HG03354 (cell line): ENCODE results near the gene DACH2.

ENCODE experiments used
- ATAC-seq: cut with Tn5 transposase; IDR thresholded peaks from one replicate; pipeline ENCODE4 v1.9.1; 2021; ENCODE audit warnings: mild to moderate bottlenecking; ENCODE audit not compliant: unreplicated experiment, poor library complexity, severe bottlenecking

DACH2 gene

DNA sequence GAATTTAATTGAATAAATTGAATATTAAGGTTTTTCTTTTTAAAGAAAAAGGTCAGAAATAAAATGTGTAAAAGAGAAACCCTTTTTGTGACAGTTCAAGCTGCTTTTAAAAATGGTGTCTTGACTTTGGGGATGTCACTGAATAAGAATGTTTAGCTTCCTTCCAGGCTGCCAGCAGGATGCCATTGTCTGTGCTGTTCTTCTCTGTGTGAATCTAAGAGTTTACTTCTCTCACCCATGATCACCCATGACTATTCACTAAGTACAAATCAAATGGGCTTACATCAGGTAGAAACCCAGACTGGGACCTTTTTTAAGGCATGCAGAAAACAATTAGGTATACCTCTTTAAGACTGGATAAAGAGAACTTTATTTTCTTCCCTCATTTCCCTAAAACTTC is 115.3 kb downstream of the DACH2 start:
- ATAC-seq = no peak

DNA sequence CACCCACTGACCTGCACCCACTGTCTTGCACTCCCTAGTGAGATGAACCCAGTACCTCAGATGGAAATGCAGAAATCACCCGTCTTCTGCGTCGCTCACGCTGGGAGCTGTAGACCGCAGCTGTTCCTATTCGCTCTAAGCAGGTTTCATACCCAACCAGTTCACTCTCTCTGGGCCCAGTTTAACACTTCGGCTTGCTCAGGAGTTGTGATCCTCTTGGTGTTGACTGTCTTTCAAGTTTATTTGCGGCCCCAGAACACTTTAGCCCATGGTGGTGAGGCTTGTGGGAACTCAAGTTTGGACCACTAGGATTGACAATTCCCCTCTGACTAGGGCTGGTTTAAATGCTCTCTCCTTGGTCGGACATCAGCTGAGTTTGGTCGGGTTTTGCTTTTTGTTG is 147.0 kb downstream of the DACH2 start:
- ATAC-seq = no peak

DNA sequence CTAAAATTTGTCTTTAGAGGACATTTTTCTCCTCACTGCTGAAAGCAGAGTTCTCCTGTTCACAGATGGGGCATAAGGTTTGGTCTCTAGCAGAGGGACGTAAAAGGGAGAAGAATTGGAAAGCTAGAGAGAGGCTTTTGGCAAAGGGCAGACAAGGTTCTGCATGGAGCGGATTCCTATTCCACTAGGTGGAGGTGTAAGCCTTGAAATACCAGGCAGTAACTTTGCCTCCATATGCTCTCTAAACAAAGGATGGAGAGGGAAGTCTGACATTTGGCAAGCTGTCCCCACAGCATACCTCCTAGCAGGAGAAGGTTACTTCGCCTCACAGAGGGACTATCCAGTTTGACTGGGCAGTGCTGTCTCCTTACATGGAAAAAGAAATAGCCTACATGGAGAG is 174.7 kb downstream of the DACH2 start:
- no peak for ATAC-seq

DNA sequence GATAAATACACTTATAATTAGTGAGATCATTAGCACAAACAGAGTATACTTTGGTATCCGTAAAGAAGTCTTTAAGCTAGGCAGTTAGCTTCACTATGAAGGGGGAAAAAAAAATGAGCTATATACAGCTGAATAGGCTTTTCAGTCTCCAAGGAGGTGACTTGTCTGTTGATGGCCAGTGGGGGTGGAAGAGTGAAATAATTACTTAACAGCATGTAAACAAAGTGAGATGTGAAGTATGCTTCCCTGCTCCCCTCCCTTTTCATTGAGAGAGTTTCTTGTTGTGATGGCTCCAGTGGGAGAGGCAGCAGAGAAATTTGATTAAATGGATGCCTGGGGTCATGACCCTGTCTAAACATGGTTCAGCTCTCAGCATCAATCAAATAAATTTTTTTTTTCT is 180.9 kb downstream of the DACH2 start:
- ATAC-seq = no peak

DNA sequence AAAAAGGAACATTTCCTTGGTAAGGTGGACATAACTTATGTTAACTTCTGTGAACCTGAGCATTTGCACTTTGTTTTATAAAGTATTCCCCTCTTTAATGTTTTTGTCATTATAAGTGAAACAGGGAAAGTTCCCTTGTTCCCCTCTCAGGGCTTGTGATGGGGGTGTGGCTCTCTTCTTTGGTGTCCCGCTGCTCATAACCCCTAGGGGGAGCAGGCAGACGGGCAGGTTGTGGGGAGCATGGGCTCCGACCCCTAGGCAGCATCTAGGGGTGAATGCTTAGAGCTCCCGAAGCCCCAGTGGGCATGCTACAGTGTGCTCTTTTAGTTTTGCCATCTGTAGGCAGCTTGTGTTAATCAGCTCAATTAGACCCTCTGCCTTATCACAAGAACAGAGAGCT is 200.4 kb downstream of the DACH2 start:
- no peak for ATAC-seq

DNA sequence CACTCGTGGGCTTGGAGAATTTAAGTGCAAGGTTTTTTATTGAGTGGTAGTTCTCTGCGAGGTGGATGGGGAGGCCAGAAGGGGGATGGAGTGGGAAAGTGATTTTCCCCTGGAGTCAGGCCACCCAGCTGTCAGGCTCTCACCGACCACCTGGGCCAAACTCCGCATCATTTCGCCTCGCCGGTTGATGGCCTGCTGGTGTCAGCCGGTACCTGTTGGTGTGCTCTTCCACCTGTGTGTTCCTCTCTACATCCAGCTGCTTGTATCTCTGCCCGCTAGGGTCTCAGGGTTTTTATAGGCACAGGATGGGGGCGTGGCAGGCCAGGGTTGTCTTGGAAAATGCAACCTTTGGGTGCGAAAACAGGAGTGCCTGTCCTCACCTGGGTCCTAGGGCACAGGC is 200.9 kb downstream of the DACH2 start:
- ATAC-seq = no peak

DNA sequence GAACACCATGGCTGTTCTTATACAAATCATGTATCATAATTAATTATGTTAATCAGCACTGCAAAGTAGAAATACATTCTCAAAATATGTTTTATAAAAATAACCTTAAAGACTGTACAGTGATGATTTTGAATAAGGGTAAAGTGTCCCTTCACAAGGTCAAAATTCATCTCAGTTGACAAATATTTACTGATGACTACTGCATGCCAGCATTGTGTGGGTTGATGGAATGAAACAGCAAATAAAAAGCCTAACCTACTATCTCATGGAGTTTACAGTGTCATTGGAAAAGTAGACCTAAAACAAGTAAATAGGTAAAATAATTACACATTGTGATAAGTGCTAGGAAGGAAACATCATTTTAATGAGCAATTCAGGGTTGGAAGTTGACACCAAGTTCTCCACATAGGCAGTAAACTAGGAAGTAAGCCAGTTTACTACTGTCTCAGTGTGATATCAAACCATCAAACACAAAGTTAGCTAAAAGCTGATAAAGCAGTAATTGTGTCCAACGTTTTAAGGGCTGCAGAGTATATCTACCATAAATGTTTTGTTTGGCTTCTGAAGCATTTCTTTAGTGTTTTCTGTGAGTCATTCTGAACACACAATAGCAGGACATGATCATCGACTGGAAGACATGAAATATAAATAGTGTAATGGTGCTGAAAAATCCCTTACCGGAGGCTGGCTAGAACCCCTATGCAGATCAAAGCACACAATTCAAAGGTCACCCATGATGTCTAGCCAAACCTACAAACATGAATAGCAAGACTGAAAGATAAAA is 221.8 kb downstream of the DACH2 start:
- ATAC-seq = no peak

DNA sequence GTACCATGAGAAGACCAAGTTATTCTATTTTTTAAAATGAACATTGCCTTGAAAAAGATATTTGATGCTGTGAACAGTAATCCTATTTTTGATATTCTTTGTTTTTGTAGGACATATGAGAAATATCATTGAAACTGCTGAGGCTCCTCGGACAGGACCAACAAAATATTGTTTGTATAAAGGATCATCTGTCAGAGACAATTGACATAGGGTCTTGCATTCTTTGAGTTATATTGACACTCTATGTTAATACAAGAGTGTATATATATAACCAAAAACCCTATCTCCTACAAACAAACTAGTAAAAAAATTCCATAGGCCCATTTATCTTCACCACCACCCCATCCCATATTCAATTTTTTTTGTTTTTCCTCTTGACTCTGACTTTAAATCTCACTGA is 222.7 kb downstream of the DACH2 start:
- no peak for ATAC-seq

DNA sequence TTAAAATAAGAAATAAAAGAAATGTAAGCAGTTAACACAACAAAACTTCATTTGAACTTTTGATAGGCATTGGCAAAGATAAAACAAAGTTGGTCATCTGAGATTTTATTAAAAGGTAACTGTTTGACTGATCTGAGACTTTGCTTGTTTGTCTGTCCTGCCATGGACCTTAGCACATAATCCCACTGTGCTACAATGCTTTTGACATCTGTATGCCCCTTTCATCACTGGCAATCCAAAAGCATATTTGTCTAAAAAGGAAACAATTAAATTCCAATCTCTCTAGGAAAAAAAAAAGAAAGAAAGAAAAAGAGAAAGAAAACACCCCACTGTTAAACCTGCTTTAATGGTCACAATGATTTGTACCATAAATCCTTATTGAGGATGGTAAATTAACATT is 231.0 kb downstream of the DACH2 start:
- ATAC-seq = no peak

DNA sequence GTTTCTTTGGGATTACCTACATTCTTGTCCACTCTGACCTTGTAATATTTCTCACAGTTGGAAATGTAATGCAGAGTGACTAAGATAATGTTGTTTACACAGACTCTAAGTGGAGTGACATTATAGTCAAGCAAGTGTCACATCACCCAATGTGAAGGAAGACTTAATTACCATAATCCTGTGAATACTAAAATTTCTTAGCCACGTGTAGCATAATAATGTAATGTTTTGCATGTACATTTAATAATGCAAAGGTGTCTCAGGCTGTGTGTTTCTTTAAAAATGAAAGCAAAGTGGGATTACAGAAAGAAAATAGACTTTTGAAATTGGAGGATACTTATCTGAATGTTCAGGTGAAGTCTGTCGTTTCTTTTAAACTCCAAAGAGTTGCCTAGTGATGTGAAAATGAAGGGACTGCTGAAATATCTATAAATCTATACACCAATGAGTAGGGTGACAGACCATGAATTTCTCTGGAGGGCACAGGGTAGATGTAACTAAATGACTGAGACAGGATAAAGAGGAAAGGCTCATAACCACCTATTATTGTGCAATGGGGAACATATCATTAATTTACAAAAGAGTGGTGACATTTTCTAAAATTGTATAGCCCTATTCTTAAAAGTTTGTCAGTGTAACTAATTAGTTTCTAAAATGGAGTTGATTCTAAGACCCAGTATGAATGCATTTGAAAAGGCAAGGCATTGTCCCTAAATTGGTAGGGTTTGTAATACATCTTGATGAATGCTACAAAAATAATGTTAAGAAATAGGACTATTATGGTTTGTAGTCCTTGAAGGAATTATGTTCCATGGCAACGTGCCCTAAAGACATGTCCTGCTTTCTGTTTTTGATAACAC is 235.7 kb downstream of the DACH2 start:
- no peak for ATAC-seq

DNA sequence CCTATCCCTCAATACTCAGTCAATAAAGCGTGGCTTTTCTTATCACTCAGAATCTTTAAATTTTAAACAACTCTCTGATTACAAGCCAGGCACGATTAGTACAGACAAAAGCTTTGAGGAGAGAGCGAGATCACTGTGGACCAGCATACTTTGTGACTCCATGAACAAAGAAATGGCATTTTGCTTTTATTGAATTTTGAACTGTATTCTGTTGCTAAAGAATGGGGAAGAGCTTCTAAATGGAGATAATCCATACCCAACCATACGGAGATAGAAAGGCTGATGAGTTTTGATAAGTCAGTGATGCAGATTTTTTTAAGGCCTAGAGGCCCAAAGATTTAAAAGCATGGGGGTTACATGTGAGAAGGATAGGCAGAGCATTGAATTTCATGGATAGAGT is 259.1 kb downstream of the DACH2 start:
- ATAC-seq = no peak

DNA sequence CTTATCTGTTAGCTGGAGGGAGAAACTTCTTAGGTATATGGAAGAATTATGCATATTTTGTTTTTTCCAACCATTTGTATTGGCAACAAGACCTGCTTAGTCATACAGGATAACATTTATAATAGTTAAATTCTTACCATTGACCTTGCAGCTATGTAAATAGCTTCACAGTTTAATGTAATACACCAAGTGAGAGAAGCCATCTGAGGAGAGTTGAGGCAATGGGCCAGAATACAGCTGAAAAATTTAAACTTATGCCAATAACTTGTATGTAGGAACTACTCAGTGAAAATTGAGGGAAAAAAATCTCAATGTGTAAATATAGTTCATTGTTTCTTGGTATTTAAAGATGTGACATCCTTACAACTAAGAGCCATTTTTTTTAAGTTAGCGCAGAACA is 273.5 kb downstream of the DACH2 start:
- no peak for ATAC-seq

DNA sequence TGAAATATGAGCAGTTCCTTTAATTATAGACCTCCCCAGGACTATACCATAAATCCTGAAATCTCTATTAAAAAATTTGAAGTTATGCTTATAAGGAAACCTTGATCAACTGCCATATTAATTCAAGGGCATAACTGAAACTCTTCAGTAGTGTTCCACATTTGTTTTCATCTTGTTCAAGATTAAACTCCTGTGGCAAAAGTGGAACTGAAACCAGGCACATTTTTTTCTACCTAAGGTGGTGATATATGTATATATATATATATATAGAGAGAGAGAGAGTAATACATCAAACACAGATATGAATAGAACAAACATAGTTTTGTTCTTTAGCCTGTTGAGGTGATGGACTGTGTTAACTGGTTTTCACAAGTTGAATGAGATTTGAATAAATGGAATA is 287.9 kb downstream of the DACH2 start:
- ATAC-seq = no peak

DNA sequence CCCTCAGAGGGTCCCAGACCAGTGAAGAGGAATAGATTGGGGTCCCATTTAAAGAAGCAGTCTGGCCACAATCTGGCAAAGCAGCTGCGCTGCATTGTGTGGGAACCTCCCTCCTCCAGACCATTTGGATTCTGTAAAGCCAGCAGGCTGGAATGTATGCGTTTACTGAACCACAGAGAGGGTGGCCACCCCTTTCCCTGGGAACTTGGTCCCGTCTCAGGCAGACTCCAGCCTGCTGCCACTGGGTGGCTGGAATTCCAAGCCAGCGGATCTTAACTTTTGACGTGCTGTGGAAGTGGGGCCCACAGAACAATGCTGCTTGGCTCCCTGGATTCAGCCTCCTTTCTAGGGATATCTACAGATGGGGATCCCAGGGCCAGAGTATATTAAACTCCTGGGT is 307.2 kb downstream of the DACH2 start:
- no peak for ATAC-seq

DNA sequence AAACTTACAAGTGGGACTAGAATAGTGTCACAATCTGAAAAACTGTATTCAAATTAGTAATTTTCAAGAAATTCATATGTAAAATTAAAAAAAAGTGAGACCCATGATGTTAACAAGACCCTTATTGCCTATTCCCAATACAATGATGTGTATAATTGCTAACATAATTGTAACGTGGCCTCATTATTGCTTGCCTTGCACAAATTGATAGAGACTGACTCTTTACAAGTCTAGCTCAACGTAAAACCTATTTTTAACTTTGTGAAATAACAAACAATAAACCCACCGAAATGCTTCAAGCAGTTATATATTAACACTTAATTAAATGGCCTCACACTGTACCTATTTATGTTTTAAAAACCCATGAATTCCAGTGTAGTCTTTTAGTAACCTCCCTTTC is 312.5 kb downstream of the DACH2 start:
- no peak for ATAC-seq

DNA sequence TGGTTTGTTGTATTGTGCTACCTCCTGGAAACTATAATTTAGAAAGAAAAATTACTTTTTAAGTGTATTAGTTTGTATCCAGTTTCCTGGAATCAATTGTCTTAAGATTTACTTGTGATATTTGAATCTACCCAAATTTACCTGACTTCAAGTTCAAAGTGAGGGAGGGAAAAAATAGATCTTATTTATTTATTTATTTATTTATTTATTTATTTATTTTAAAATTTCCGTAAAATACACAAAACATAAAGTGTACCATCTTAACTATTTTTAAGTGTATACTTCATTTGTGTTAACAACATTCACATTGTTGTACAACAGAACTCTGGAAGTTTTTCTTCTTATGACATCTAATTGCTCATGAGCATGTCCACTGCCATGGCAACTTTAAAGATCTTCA is 356.0 kb downstream of the DACH2 start:
- ATAC-seq = no peak

DNA sequence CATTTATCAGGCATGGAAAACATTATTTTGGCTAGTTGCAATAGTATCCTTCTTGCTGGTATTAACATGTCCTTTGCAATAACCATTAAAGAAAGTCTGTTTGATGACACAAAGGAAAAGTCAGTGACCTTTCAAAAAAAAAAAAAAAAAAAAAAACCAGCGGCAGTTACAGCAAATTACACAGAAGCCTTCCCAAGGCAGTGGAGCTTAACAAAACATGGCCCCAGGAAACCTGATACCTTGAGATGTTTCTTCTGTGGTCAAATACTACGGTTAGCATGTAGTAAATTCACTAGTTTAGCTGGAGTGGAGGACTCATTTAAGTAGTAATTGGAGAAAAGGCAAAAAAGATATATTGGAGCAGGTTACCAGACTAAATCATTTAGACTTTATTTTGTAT is 359.1 kb downstream of the DACH2 start:
- ATAC-seq = no peak

DNA sequence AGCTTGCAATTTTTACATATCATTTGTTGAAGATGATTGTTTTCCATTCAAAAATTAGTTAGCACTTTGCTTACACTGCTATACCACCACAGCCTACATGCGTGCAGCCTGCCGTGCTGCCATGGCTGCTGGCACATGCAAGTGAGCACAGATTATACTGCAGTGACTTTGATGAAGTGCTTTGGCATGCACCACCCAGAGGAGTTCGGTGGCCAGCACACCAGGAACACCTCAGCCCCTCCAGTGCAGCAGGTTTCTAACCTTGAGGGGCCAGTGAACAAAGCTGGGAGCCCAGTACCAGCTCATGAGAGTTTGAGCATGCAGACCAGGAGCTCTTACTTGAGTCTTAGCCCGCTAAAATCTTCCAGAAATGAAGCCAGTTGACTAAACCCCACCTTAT is 431.5 kb downstream of the DACH2 start:
- ATAC-seq = no peak

DNA sequence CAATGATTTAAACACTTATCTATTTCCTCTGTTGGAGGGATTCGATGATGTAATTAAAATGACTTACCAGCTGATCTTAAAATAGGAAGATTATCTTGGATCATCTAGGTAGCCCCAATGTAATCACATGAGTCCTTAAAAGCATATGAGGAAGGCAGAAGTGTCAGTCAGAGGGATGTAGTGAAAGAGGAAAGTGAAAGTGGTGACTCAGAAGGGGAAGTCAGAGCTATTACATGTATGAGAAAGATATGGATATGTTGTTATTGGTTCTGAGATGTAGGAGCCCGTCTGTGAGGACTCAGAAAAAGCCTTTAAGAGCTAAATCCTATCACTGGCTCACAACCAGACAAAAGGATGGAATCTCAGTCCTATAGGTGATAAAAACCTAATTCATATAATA is 456.4 kb downstream of the DACH2 start:
- no peak for ATAC-seq

DNA sequence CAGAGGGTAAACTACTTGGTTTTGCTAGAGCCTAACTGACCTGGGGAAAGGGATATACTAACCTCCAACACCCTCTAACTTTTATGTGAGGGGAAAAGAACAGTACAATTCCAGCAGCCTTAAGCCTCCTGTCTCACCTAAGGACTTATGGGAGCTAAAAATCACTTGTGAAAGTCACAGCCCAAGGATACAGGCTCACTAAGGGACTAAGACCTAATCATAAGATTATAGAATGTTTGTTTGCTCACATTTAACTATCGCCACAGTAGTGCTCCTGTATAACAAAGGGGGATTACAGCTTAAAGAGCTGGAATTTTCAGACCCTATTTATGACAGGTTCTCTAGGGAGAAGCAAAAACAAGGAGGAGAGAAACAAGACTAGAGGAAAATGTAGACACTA is 548.7 kb downstream of the DACH2 start:
- ATAC-seq = no peak

DNA sequence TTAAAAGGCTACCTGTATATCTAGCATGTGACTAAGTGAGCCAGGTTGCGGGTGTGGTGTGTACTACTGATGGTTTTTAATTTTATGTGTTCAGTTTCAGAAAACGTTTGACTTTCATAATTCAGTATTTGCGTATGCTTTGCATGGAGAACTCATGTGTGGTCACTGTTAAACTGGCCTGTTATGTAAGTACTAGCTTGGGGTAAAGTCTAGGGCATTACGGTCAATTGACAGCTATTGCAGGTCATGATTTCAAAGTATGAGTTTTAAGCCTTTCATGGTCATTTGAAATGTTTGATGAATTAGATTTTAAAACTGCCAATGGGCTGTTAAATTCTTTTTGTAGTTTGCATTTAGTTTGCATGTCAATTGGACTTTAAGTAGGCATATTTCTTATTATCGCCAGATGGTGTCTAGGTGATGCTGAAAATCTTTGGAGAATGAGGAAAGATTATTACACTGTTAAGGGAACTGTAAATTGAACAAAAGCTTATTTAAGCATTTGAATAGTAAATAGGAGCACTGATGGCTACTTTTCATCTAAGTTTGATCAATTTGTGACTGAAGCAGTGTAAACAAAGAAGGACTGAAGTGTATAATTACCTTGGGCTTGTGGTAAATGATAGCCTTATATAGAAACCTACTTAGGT is 563.4 kb downstream of the DACH2 start:
- no peak for ATAC-seq
